Epithelial cell of alveolus of lung (primary cell): ENCODE results near the gene WDR62. TPM values are rescaled to one million over a fixed set of nuclear protein-coding genes. Genes with fewer than 3 reads are reported as not detected.

Source experiments
- total RNA-seq: library from RNA; depleted of rRNA; stranded (reverse); fragments of >200 nt; gene quantifications from 2 replicates; pipeline ENCODE4 v1.2.1, GENCODE V29; 2015

The WDR62 gene
- 1.0 and 5.0 TPM in 2 replicates for total RNA-seq

DNA sequence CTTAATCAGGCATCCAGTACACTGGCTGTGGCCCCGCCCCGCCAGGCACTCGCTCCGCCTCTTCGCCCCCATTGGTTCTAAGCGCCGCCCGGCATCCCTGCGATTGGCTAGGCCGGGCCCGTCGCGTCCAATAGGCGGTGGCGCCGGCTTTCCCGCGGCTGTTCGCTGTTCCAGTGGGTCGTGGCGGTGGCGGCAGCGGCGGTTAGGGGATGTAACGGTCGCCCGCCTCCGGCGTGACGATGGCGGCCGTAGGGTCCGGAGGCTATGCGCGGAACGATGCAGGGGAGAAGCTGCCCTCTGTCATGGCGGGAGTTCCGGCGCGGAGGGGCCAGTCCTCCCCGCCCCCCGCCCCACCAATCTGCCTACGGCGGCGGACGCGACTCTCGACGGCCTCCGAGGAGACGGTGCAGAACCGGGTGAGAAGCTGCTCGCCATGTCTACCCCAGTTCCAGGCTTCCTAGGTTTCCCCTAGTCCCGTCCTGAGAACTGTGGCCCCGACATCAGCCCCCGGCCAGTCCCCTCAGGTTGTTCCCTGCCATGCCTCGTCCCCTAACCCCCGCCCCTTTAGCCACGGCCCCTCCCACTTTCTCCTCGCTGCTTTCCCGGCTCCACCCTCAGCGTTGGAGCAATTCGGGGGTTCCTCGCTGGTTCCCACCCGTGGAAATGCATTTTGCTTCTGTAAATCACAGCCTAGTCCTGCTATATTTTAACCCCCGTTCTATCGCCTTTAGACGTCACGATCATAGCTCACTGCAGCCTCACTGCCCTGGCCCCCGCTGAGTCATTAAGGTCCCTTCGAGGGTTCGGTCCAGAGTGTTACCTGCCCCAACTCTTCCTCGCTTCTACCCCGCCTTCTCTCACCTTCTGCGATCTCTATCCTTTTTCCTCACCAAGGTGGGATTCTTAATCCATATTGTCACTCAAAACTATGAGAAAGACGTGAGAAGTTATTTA lies at the start of gene WDR62:
Gene WDR62 (plus strand): TSS at position 165 of the 954 bp plus-strand sequence. CDS start 75 bp downstream, at position 240.

DNA sequence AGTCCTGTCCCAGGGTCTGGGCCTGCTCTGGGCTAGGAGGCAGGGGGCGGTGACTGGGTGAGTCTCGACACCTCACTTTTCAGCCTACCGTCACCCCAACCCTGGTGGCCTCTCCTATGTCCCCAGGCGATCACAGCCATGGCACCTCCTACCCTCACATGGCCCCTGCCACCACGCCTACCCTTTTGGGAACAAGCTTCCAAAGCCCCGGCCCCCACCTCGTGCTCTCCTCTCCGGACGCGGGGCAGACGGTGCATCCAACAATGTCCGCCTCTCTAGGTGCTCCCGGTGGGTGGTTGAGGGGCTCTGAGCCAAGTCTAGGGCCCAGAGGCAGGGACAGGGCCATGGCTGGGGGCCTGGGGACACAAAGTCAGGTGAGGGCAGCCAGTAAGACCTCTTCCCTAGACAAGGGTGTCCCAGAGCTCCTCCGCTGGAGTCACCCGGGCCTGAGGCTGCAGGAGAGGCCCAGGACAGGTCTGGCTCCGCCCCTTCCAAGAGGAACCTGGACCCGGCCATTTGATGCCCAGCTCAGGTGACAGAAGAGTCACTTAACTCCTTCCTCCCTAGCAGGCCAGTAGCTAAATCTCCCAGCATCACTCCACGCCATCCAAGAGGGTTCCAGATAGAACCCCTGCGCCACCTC lies 46.2 kb upstream of the WDR62 start, which contains the start of gene SYNE4:
Gene SYNE4 (minus strand): TSS at position 478 of the 643 bp plus-strand sequence. CDS start 132 bp downstream, at position 346.

DNA sequence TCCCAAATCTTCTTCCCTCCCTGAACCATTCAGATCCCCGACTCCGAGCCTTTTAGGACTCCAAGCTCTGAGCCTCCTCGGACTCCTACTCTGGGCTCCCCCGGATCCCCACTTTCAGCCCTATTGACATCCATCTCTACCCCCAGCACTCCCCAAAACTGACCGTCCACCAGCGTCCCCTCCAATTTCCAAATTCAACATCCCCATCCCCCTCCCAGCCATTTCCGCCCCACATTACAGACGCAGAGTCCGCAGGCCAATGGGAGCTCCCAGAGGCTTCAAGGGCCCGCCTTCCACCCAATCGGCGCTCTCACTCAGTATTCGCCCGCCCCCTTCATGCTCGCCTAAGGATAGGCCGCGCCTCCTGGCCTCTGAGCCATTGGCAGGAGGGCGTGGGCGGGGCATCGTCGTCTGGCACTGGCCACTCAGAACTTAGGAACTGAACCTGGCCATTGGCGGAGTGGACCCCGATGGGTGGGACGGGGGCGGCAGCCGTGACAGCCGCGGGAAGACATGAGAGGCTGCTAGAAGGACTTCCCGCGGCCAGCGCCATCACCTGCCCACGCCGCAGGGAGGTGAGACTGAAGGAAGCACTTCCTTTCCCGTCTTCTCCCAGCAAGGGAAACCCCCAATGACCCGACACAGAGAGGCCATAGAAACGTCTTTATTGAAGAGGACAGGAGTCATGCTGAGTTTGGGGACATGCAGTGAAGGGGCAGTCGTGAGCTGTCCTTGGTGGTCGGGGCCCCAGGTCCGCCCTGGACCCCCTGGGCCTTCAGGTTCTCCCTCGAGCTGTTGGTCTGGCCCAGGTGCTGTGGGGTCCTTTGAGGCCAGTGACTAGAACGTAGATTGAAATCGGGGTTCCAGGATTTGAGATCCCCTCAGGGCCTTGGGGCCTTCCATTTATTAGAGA lies 40.4 kb upstream of the WDR62 start, which contains the start of gene ALKBH6:
Gene ALKBH6 (minus strand): TSS at position 202 of the 913 bp plus-strand sequence. CDS start 816 bp downstream, outside the sequence.

DNA sequence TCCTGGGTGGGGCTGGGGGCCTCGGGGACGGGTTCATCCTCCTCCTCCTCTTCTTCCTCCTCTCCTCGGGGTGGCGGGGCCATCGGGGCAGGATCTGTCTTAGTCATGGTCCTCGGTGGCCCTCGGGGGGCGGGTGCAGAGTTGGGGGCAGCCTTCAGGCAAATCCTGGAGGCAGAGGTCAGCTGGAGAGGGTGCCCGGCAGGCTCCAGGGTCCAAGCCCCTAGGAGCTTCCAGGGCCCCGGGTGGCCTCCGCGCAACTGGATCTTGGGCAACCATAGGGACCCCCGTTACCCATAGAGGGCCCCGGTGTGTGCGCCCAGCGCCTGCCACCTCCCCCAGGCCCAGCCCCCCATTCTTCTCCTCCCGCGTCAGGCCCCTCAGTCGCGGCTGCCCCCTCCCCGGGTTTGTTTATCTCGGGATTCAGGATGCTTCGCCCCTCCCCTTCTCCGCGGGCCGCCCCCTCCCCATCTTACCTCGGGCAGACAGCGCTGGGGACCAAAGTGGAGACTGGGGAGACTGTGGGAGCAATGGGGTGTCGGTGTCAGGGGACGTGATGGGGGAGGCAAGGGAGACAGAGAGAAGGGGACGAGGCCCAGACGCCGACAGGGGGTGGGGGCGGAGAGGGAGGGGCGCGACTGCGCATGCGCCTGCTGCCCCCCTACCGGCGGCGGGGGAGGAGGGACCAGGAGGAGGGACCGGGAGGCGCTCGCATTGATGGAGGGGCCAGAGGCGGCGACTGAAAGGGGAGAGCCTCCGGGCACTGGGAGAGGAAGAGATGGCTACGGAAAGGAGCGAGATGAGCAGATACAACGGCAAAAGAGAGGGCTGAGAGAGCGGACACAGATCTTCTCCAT lies 22.2 kb upstream of the WDR62 start, which contains the start of gene CLIP3:
Gene CLIP3 (minus strand): TSS at position 623 of the 854 bp plus-strand sequence. CDS start 516 bp downstream, at position 107.

GRCh38 chr19:36054119-36054732 lies 471 bp upstream of the WDR62 start, which contains the start of gene THAP8:
Gene THAP8 (minus strand): TSS chr19:36054285. CDS start chr19:36054217, 68 bp downstream.

GRCh38 chr19:36110487-36111199 lies 55.9 kb downstream of the WDR62 start, which contains the start of gene OVOL3:
Gene OVOL3 (plus strand): TSS chr19:36111143. CDS start chr19:36111203, 60 bp downstream.

DNA sequence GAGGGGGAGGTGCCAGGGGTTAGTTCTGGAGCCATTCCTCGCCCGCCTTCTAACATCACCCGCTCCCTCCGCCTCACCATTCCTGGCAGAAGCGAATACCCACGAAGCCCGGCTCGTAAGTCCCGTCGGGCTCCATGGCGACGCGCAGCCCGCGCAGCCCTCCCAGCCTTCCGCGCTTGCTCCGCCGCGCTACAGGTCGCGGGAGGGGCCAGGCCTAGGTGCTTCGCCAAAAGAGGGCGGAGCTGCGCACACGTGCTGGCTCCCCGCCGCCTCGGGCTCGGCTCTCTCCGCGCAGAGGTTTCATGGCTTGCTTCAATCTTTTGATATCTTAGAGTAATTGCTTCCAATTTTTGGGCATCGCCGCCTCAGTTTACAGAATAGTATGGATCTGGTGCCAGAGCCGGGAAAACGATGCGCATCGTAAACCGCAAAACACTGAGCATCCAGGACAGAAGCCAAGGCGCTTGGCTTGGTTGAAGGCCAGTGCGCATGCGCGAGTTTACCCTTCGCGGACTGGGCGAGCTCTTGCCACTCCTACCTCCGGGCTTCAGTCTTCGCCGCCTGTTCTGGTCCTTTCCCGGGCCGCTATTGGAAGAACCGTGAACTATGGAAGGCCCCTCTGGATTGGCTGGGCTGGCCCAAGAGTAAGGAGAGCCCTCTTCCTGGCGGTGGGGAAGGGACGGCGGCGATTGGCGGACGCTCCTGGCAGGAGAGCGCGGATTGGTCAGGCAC lies 60.2 kb downstream of the WDR62 start, which contains the start of gene POLR2I:
Gene POLR2I (minus strand): TSS at position 155 of the 732 bp plus-strand sequence. CDS start 19 bp downstream, at position 136.

GRCh38 chr19:36115453-36116343 lies 61.0 kb downstream of the WDR62 start, which contains the start of gene TBCB:
Gene TBCB (plus strand): TSS chr19:36115468. CDS start chr19:36115561, 93 bp downstream.

DNA sequence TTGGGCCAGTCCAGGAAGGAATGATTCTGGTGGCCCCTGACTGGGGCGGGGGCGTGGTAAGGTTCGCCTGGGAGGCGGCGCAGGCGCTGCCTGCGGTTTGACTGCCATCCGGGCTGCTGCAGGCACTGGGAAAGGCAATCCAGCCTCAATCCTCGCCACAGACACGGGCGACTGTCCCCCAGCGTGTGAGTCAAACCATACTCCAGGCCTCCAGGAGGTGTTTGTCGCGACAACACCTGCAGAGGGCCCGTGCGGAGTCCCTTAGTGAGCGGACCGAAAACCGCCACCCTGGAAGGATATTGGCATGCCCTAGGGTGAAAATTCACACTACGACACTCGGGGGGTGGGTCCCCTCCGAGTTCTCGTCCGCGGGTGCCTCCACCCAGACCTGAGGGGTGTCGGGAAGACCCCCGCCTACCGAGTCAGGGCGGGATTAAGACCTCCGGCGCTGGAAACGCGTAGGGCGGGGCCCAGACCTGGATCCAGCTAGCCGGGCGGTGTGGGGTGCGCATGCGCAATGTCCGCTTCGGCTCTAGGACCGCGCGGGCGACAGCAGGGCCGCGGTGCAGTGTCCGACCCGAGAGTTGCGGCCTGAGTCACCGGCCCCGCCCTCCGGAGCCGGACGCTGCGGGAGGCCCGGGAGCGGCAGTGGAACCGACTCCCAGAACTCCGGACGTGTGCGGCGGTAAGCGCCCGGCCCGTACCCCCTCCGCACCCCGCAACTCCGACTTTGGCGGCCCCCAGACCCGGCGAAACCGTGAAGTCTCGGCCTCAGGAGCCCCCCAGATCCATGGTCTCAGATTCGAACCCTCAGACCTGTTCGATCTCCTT lies 85.0 kb downstream of the WDR62 start, which contains the start of gene CAPNS1:
Gene CAPNS1 (plus strand): TSS at position 594 of the 831 bp plus-strand sequence. CDS start 946 bp downstream, outside the sequence.

DNA sequence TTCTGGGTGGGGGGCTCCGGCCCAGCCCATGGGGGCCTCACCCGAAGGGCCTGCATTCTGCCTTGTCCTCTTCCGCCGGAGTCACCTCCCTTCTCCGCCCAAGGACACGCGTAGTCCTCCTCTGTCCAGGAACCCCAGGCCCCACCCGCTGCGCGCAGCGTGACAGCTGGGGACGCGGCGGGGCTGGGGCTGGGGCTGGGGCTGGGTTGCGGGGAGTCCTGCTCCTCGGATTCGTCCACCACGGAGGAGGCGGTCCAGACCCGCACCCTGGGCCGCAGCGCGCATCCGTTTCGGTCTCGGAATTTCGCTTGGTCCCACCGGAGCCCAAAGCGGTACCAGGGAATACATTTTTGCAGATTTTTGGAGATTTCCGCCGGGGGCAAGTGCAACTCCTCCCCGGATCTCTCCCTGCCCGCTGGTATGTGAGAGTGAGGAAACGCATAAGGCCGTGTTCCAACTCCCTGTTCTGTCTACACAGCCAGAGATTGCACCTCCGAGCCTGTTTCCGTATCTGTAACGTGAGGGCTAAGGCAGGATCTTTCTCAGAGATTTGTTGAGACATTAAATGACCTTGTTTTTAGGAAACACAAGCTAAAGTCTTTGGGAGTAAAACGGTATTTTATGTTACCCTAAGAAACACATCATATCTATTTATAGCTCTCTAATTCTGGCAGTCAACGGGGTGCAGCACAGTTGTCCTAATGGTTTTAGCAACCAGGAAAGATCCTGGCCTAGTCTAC lies 97.8 kb downstream of the WDR62 start, which contains the start of gene COX7A1:
Gene COX7A1 (minus strand): TSS at position 96 of the 740 bp plus-strand sequence. CDS start 40 bp downstream, at position 56.

Other genes starting within 250 kb of the WDR62 start
- not detected in 2 replicates for gene PRODH2, start 242.1 kb upstream of the WDR62 start, total RNA-seq
- gene NPHS1, start 202.4 kb upstream of the WDR62 start, total RNA-seq = not detected in 2 replicates
- gene KIRREL2, start 198.0 kb upstream of the WDR62 start, total RNA-seq = 0.13 TPM in 1 of 2 replicates, not detected in the other
- 12.8 and 17.3 TPM in 2 replicates for gene APLP1, start 186.3 kb upstream of the WDR62 start, total RNA-seq
- 2.6 and 3.7 TPM in 2 replicates for gene NFKBID, start 154.4 kb upstream of the WDR62 start, total RNA-seq
- not detected in 2 replicates for gene HCST, start 152.4 kb upstream of the WDR62 start, total RNA-seq
- gene TYROBP, start 146.6 kb upstream of the WDR62 start, total RNA-seq = not detected in 2 replicates
- 8.5 and 13.9 TPM in 2 replicates for gene LRFN3, start 118.5 kb upstream of the WDR62 start, total RNA-seq
- 35.6 and 42.5 TPM in 2 replicates for gene SDHAF1, start 59.7 kb upstream of the WDR62 start, total RNA-seq
- gene SYNE4, start 46.1 kb upstream of the WDR62 start, total RNA-seq = 0.08 and 1.2 TPM in 2 replicates
- gene ALKBH6, start 40.7 kb upstream of the WDR62 start, total RNA-seq = 38.8 and 39.5 TPM in 2 replicates
- gene CLIP3, start 22.0 kb upstream of the WDR62 start, total RNA-seq = 14.1 and 36.4 TPM in 2 replicates
- 5.3 and 7.9 TPM in 2 replicates for gene THAP8, start 612 bp upstream of the WDR62 start, total RNA-seq
- not detected in 2 replicates for gene OVOL3, start 56.2 kb downstream of the WDR62 start, total RNA-seq
- 20.4 and 69.3 TPM in 2 replicates for gene POLR2I, start 60.0 kb downstream of the WDR62 start, total RNA-seq
- 137 and 315 TPM in 2 replicates for gene TBCB, start 60.6 kb downstream of the WDR62 start, total RNA-seq
- 155 and 343 TPM in 2 replicates for gene CAPNS1, start 85.2 kb downstream of the WDR62 start, total RNA-seq
- 14.1 and 22.6 TPM in 2 replicates for gene COX7A1, start 97.5 kb downstream of the WDR62 start, total RNA-seq
- 1.4 and 3.1 TPM in 2 replicates for gene ZNF565, start 159.8 kb downstream of the WDR62 start, total RNA-seq
- gene ZNF146, start 160.2 kb downstream of the WDR62 start, total RNA-seq = 65.7 and 108 TPM in 2 replicates